ENCODE measurements around the gene SERPINB1. TPM values are rescaled to one million over a fixed set of nuclear protein-coding genes. Genes with fewer than 3 reads are reported as not detected.
"Not testable (repeated sequence)": the region's sequence is repeated elsewhere in the genome, so short reads cannot be mapped to it uniquely, and the experiment has no call there.

SERPINB1 gene
- total RNA-seq, 3 donors from 2014 or later = 35.1 to 53.6 (median 51.8) TPM

DNA sequence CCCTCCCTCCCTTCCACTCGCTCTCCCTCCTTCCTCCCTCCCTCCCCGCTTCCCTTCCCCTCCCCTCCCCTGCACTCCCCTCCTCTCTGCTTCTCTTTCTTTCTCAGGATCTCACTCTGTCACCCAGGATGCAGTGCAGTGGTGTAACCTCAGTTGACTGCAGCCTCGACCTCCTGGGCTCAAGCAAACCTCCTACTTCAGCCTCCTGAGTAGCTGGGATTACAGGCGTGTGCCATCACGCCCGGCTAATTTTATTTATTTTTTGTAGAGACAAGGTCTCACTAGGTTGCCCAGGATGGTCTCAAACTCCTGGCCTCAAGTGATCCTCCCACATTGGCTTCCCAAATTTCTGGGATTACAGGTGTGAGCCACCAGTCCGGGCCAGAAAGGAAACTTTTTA, 23.6 kb upstream of the SERPINB1 start:
- no peak overlapping the region for H3K27ac ChIP-seq
- H3K27me3 ChIP-seq = no peaks in the 10 kb centered on the region
- H3K4me3 ChIP-seq = no peak overlapping the region
- no peaks in the 10 kb centered on the region for H3K4me1 ChIP-seq
- TF ChIP-seq, protein P1, sequence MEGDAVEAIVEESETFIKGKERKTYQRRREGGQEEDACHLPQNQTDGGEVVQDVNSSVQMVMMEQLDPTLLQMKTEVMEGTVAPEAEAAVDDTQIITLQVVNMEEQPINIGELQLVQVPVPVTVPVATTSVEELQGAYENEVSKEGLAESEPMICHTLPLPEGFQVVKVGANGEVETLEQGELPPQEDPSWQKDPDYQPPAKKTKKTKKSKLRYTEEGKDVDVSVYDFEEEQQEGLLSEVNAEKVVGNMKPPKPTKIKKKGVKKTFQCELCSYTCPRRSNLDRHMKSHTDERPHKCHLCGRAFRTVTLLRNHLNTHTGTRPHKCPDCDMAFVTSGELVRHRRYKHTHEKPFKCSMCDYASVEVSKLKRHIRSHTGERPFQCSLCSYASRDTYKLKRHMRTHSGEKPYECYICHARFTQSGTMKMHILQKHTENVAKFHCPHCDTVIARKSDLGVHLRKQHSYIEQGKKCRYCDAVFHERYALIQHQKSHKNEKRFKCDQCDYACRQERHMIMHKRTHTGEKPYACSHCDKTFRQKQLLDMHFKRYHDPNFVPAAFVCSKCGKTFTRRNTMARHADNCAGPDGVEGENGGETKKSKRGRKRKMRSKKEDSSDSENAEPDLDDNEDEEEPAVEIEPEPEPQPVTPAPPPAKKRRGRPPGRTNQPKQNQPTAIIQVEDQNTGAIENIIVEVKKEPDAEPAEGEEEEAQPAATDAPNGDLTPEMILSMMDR (IDR thresholded peaks at IDR 0.05) = no peak
- no peak for TF ChIP-seq POLR2A (IDR thresholded peaks at IDR 0.05)
- no peak for TF ChIP-seq POLR2AphosphoS5 (IDR thresholded peaks at IDR 0.05)
- H3K36me3 ChIP-seq = no peaks in the 10 kb centered on the region
- no peak for DNase-seq (ENCODE audit: low spot score in 2 of 2)
- no peaks in the 10 kb centered on the region for H3K9me3 ChIP-seq
- intact Hi-C loops (cut with DNase I; ENCODE audit: low total_unique reads) = no loop called here

DNA sequence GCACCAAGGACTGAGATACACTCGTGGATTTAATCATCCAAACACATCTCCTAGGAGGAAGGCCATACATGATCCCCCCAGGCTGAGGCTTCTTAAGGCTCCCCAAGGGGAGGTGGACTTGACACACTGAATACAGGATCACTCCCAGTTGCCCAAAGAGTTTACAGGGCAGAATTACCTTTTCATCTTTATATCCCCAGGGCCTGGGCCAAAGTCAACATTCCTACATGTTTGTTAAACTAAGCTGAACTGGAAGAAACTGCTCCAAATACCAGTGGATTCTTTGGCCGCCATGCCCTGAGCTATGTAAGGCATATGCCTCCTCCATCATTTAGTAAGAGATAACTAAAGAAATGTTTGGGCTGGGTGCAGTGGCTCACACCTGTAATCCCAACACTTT, 22.2 kb upstream of the SERPINB1 start:
- TF ChIP-seq, protein P1 (IDR thresholded peaks at IDR 0.05) = no peak
- TF ChIP-seq POLR2AphosphoS5 (IDR thresholded peaks at IDR 0.05) (no peak), POLR2A (IDR thresholded peaks at IDR 0.05) (no peak)
- no peaks in the 10 kb centered on the region for H3K4me1 ChIP-seq
- H3K9me3 ChIP-seq = no peaks in the 10 kb centered on the region
- no peaks in the 10 kb centered on the region for H3K27me3 ChIP-seq
- DNase-seq (ENCODE audit: low spot score in 2 of 2) = no peak
- intact Hi-C loops (cut with DNase I; ENCODE audit: low total_unique reads) = no loop called here
- no peak overlapping the region for H3K4me3 ChIP-seq
- no peaks in the 10 kb centered on the region for H3K36me3 ChIP-seq
- H3K27ac ChIP-seq = no peak overlapping the region

DNA sequence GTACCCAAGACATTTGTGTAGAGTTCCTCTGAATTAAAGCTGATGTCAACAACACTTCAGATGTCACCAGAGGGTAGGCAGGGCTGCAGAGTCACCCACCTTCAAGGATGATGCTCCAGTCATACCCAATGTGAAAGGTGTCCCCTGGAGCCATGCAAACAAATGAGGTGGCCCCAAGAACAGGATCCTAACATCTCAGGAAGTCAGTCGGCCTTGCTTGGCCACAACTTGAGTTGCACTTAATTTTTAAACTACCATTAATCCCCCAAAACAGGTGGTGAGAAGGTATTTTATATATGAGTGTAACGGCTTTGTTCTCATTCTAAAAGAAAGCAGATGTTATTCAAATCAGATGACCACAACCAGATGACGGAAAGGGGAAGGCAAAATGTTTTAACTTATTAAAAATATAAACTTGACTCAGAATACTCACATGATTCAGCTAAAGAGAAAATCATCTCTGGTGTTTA, 21.1 kb upstream of the SERPINB1 start:
- TF ChIP-seq, protein P1 (IDR thresholded peaks at IDR 0.05) = no peak
- TF ChIP-seq POLR2A (IDR thresholded peaks at IDR 0.05) = no peak
- TF ChIP-seq POLR2AphosphoS5 (IDR thresholded peaks at IDR 0.05) = no peak
- intact Hi-C loops (cut with DNase I; ENCODE audit: low total_unique reads) = no loop called here
- no peaks in the 10 kb centered on the region for H3K4me1 ChIP-seq
- H3K27ac ChIP-seq = no peak overlapping the region
- H3K4me3 ChIP-seq = no peak overlapping the region
- no peaks in the 10 kb centered on the region for H3K9me3 ChIP-seq
- H3K27me3 ChIP-seq = no peaks in the 10 kb centered on the region
- no peak for DNase-seq (ENCODE audit: low spot score in 2 of 2)
- H3K36me3 ChIP-seq = no peaks in the 10 kb centered on the region

DNA sequence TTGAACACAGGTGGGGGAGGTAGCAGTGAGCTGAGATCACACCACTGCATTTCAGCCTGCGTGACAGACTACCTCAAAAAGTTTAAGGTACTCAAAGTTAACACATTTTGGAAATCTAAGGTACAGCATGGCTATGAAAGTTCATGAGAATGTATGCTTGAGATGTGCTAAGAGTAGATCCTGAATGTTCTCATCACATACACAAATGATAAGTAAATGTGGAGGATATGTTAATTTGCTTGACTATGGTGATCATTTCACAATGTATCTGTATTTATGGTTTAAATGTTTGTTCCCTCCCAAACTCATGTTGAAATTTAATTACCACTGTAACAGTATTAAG, 20.1 kb upstream of the SERPINB1 start:
- intact Hi-C loops (cut with DNase I; ENCODE audit: low total_unique reads) = no loop called here
- no peak overlapping the region for H3K27ac ChIP-seq
- no peaks in the 10 kb centered on the region for H3K9me3 ChIP-seq
- TF ChIP-seq, protein P1 (IDR thresholded peaks at IDR 0.05) = no peak
- TF ChIP-seq POLR2A (IDR thresholded peaks at IDR 0.05) (no peak), POLR2AphosphoS5 (IDR thresholded peaks at IDR 0.05) (no peak)
- no peaks in the 10 kb centered on the region for H3K27me3 ChIP-seq
- H3K4me3 ChIP-seq = no peak overlapping the region
- H3K36me3 ChIP-seq = no peaks in the 10 kb centered on the region
- DNase-seq (ENCODE audit: low spot score in 2 of 2) = no peak
- H3K4me1 ChIP-seq = no peaks in the 10 kb centered on the region

DNA sequence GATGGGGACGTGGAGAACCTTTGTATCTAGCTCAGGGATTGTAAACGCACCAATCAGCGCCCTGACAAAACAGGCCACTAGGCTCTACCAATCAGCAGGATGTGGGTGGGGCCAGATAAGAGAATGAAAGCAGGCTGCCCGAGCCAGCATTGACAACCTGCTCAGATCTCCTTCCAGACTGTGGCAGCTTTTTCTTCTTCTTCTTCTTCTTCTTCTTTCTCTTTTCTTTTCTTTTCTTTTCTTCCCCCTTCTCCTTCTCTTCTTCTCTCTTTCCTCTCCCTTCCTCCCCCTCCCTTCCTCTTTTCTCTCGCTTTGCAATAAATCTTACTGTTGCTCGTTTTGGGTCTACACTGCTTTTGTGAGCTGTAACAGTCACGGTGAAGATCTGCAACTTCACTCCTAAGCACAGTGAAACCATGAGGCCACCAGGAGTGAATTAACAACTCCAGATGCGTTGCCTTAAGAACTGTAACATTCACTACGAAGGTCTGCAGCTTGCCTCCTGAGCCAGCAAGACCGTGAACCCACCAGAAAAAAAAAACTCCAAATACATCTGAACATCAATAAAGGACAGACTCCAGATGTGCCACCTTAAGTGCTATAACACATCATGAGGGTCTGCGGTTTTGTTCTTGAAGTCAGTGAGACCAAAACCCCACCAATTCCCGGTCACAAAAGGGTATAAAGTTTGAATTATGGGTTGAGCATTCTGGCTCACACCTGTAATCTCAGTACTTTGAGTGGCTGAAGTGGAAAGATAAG, 19.6 kb upstream of the SERPINB1 start:
- intact Hi-C loops (cut with DNase I; ENCODE audit: low total_unique reads) = no loop called here
- no peak for DNase-seq (ENCODE audit: low spot score in 2 of 2)
- Histone ChIP-seq H3K27me3 (no peaks in the 10 kb centered on the region), H3K36me3 (no peaks in the 10 kb centered on the region), H3K4me1 (no peaks in the 10 kb centered on the region), H3K9me3 (no peaks in the 10 kb centered on the region), H3K4me3 (no peak overlapping the region), H3K27ac (no peak overlapping the region)
- no peak for TF ChIP-seq POLR2A (IDR thresholded peaks at IDR 0.05)
- TF ChIP-seq POLR2AphosphoS5 (IDR thresholded peaks at IDR 0.05) = no peak
- TF ChIP-seq, protein P1 (IDR thresholded peaks at IDR 0.05) = no peak

DNA sequence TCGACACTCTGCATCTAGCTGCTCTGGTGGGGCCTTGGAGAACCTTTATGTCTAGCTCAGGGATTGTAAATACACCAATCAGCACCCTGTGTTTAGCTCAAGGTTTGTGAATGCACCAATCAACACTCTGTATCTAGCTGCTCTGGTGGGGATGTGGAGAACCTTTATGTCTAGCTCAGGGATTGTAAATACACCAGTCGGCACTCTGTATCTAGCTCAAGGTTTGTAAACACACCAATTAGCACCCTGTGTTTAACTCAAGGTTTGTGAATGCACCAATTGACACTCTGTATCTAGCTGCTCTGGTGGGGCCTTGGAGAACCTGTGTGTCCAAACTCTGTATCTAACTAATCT, 19.0 kb upstream of the SERPINB1 start:
- H3K9me3 ChIP-seq; H3K27ac ChIP-seq; H3K4me1 ChIP-seq; H3K4me3 ChIP-seq; DNase-seq (ENCODE audit: low spot score in 2 of 2); H3K27me3 ChIP-seq; intact Hi-C loops (cut with DNase I; ENCODE audit: low total_unique reads); H3K36me3 ChIP-seq: not testable (repeated sequence)

DNA sequence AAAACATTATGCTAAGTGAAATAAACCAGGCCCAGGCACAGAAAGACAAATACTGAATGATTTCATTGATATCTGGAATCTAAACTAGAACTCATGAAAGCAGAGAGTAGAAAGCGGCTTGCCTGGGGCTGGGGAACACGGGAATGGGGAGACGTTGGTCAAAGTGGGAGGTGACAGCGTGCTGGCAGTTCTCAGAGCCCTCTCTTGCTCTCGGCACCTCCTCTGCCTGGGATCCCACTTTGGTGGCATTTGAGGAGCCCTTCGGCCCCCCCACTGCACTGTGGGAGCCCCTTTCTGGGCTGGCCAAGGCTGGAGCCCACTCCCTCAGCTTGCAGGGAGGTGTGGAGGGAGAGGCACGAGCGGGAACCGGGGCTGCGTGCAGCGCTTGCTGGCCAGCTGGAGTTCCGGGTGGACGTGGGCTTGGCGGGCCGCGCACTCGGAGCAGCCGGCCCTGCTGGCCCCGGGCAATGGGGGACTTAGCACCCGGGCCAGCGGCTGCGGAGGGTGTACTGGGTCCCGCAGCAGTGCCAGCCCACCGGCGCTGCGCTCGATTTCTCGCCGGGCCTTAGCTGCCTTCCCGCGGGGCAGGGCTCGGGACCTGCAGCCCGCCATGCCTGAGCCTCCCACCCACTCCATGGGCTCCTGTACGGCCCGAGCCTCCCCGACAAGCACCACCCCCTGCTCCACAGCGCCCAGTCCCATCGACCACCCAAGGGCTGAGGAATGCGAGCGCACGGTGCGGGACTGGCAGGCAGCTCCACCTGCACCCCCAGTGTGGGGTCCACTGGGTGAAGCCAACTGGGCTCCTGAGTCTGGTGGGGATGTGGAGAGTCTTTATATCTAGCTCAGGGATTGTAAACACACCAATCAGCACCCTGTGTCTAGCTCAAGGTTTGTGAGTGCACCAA, 18.4 kb upstream of the SERPINB1 start:
- H3K4me1 ChIP-seq; DNase-seq (ENCODE audit: low spot score in 2 of 2); H3K36me3 ChIP-seq; intact Hi-C loops (cut with DNase I; ENCODE audit: low total_unique reads); H3K27ac ChIP-seq; H3K4me3 ChIP-seq; H3K27me3 ChIP-seq; H3K9me3 ChIP-seq: not testable (repeated sequence)
